ENCODE measurements around the gene PTPA. TPM values are rescaled to one million over a fixed set of nuclear protein-coding genes. Genes with fewer than 3 reads are reported as not detected.
"Not testable (repeated sequence)": the region's sequence is repeated elsewhere in the genome, so short reads cannot be mapped to it uniquely, and the experiment has no call there.

Gene PTPA
- total RNA-seq, 2 donors from 2014 or later, result 49.8 to 50.0 TPM

DNA sequence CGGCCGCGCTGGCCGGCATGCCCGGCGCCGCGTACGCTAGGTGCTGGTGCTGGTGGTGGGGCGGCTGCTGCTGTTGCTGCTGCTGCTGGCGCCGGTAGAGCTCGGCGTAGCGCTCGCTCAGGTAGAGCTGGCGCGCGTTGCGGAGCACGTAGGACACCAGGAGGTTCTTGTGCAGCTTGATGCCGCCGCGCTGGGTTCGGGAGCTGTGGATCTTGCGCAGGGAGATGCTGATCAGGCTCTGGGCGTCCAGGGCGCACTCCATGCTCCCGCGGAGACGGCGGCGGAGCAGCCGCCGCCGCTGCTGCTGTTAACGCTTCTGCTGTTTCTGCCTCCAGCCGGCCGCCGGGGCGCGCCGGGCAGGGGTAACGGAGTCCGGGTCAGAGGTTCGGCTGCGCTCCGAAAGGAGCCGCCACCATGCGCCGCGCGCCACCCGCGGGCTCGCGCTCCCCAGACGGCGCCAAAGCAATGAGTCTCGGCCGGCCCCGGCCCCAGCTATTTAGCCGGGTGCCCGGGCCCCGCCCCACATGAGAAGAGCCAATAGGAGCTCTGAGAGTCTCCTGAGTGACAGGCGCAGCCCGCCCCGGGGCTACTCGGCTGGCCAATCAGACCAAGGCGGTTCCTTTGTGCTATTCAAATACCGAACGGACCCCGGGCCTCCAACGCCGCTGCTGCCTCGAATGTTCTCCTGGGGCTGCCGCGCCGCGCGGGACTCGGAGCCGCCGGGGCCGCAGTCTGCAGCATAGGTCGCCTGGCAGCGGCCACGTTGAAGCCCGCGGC, 66.8 kb downstream of the PTPA start, which contains the start of gene IER5L:
TSS of gene IER5L (minus strand) at position 471 of the 777 bp plus-strand sequence. CDS start at position 262, 209 bp downstream.
- Mint-ChIP-seq H3K27me3 (peaks cover 5% of the 10 kb centered on the region), H3K27ac (no peak within 1 kb of the TSS)

DNA sequence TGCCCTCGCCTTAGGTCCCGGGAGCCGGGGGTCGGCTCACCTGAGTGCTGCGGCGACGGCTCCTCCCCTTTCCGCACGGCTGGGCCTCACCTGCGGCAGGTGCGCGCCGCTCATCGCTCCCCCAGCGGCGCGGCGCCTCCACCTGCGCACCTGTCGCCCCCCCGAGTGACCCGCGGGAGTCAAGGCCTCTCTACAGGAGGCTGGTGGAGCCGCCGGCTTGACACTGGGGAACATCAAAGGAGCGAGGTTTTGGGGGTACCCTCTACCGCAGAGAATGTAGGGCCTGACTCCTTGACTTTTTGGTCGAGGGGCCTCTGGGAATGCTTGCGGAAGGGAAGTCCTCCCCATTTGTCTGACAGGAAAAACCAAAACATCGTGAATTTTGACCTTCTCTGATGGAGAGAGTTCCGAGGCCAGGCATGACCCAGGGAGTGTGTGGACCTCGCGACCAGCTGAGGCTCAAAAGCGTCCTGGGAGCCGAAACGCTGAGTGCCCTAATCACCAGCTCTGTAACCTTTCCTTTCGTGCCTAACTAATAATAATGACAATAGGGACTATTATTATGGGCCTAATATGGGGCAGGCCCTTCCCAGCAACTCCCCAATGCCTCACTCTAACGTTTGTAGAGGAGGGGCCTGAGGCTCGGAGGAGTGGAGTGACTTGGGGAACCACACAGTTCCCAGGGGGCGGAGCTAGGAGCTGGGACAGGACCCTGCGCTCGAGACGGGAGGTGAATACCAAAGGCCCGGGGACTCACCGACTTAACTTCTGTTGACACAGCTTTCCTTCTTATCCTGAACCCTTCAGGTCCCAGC, 67.6 kb downstream of the PTPA start:
- Mint-ChIP-seq H3K36me3 (ENCODE audit: low read depth) (no peaks in the 10 kb centered on the region), H3K4me3 (no peak overlapping the region), H3K27me3 (no peaks in the 10 kb centered on the region), H3K4me1 (peaks cover 6% of the 10 kb centered on the region), H3K27ac (no peak overlapping the region)
- H3K9me3 ChIP-seq (ENCODE audit: control insufficient read depth, low read length, poor library complexity, severe bottlenecking), result no peaks in the 10 kb centered on the region
- no peak for ATAC-seq
- DNase-seq, result no peak

More for the DNA sequence above, 66.8 kb downstream of the PTPA start, which contains the start of gene IER5L:
- Mint-ChIP-seq H3K4me1 (peaks cover 8% of the 10 kb centered on the region), H3K4me3 (peak within 1 kb of the TSS; percentile 91), H3K36me3 (ENCODE audit: low read depth) (no peaks in the 10 kb centered on the region)
- ATAC-seq, result peak; percentile 93
- no peaks in the 10 kb centered on the region for H3K9me3 ChIP-seq (ENCODE audit: control insufficient read depth, low read length, poor library complexity, severe bottlenecking)
- DNase-seq, result peak; percentile 86 to 89 (median 87)

DNA sequence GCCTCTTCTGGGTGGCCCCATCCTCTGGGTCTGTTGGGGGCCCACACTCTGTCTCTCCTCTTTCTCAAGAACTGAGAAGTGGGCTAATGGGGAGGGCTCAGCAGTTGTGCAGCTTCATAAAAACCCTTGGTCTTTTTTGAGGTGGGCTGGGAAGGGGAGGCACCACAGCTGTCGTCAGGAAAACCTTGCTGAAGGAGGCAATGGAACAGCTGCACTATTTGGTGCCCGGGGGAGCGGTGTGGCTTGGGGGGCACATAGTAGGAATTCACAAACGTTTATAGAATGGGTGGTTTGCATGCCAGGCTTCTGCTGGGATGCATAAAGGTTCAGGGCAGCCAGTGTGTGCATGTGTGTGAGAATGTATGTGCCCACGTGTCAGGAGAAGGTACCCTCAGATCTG, 70.0 kb downstream of the PTPA start:
- no peak overlapping the region for H3K27ac Mint-ChIP-seq
- no peak for ATAC-seq
- no peaks in the 10 kb centered on the region for H3K9me3 ChIP-seq (ENCODE audit: control insufficient read depth, low read length, poor library complexity, severe bottlenecking)
- no peaks in the 10 kb centered on the region for H3K36me3 Mint-ChIP-seq (ENCODE audit: low read depth)
- H3K4me3 Mint-ChIP-seq, result no peak overlapping the region
- DNase-seq, result no peak
- H3K27me3 Mint-ChIP-seq, result no peaks in the 10 kb centered on the region
- H3K4me1 Mint-ChIP-seq, result peaks cover 10% of the 10 kb centered on the region

DNA sequence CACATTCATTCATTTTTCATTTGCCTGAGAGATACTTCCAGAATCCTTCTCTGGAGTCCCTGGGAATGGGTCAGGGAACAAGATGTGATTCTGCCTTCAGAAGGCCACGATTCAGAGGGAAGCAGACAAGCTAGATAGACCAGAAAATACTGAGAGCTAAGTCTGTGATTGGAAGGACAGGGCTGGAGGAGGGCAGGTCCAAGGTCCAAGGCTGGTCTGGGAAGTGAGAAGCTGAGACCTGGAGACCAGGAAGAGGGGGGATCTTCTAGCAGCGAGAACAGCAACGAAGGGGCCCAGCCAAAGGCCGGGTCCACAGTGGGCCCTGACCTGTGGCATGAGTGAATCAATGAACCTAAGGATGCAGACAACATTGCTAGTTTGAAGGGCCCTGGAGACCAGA, 70.9 kb downstream of the PTPA start:
- H3K4me1 Mint-ChIP-seq, result peaks cover 10% of the 10 kb centered on the region
- no peaks in the 10 kb centered on the region for H3K27me3 Mint-ChIP-seq
- no peak overlapping the region for H3K4me3 Mint-ChIP-seq
- H3K27ac Mint-ChIP-seq, result peak overlapping the region; percentile 14
- DNase-seq (no peak), ATAC-seq (no peak)
- no peaks in the 10 kb centered on the region for H3K36me3 Mint-ChIP-seq (ENCODE audit: low read depth)
- peaks cover under 1% of the 10 kb centered on the region for H3K9me3 ChIP-seq (ENCODE audit: control insufficient read depth, low read length, poor library complexity, severe bottlenecking)

DNA sequence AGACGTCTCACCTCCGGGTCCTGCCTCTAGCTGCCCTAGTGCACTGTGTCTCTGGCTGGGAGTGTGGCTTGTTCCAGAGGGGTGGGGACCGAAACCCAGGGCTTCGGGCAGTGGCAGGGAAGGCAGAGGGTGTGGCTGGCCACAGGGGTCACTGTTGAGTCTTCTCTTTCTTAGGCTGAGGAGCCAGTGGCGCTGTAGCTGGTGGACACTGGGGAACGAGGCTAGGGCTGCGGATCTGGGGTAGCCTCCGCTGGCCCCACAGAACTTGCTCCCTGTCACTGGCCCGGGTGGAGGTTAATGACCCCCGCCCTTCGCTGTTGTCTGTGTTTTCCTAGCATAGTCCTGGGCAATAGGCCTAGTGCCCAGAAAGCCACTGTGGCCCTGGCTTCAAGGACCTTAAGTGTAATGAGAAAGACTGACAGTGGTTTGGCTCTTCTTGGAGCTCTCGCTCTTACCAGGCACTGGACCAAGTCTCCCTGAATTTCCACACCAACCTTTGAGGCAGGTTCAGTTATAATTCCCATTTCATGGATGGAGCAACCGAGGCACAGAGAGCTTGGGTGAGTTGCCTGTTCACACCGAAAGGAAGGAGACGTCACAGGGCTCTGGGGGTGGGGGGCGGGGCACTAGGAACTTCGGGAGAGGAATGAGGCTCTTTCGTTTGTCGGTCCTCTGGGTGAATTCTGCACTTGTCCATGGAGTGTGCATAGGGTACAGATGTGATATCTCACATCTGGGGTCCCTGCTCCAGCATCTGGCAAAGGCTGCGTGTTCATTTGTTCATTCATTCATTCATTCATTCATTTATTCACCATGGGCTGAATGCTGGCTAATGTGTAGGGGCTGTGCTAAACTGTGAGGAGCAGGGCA, 71.6 kb downstream of the PTPA start:
- H3K27ac Mint-ChIP-seq, result no peak overlapping the region
- H3K9me3 ChIP-seq (ENCODE audit: control insufficient read depth, low read length, poor library complexity, severe bottlenecking), result peaks cover 3% of the 10 kb centered on the region
- H3K4me3 Mint-ChIP-seq, result no peak overlapping the region
- H3K4me1 Mint-ChIP-seq, result peaks cover 8% of the 10 kb centered on the region
- H3K36me3 Mint-ChIP-seq (ENCODE audit: low read depth), result no peaks in the 10 kb centered on the region
- no peaks in the 10 kb centered on the region for H3K27me3 Mint-ChIP-seq
- no peak for ATAC-seq
- no peak for DNase-seq

DNA sequence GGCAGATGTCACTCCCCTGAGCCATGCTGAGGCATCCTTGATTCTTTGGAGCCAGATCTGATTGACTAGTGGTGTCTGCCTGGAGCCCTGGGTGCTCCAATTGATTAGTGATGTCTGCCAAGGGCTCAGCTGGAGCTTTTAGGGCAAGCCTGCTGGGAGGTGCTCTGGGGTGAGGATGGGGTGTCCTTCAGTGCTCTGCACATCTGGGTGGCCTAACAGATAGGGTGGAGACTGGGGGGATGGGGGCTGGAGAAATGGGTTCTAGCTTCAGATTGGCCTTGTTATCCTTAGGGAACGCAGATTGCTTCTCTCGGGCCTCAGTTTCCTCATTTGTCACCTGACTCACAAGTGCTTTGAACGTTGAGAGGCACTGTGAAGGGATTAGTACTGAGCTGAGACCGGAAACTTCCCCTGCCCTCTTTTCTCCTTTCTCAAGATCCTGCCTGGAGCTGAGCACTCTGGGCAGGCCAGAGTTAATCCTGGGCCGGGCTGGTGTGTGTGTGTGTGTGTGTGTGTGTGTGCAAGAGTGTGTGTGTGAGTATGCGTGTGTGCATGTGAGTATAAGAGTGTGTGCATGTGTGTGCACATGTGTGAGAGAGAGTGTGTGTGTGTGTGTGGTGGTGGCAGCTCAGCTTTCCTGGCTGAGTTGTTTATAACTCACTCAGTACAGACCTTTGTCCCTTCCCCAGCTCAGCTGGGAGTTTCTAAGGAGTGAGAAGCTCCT, 72.4 kb downstream of the PTPA start:
- Mint-ChIP-seq H3K4me3 (no peak overlapping the region), H3K27ac (no peak overlapping the region), H3K27me3 (no peaks in the 10 kb centered on the region), H3K36me3 (ENCODE audit: low read depth) (no peaks in the 10 kb centered on the region), H3K4me1 (peaks cover 6% of the 10 kb centered on the region)
- no peak for ATAC-seq
- DNase-seq, result no peak
- H3K9me3 ChIP-seq (ENCODE audit: control insufficient read depth, low read length, poor library complexity, severe bottlenecking), result peaks cover 3% of the 10 kb centered on the region

DNA sequence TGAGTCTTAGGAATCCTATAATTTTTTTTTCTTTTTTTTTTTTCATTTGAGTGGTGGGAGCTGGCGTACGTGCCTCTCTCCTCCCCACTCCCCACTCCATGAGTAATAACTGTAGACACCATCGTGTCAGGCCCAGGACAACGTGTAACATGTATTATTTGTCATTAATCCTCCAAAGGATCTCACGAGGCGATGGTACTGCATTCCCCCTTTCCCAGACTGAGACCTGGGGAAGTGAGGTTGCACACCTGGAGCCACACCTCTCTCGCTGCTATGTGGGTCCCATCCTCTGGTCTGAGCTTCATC, 73.0 kb downstream of the PTPA start:
- no peaks in the 10 kb centered on the region for H3K27me3 Mint-ChIP-seq
- H3K36me3 Mint-ChIP-seq (ENCODE audit: low read depth), result no peaks in the 10 kb centered on the region
- peaks cover 6% of the 10 kb centered on the region for H3K4me1 Mint-ChIP-seq
- ATAC-seq (no peak), DNase-seq (no peak)
- no peak overlapping the region for H3K4me3 Mint-ChIP-seq
- H3K9me3 ChIP-seq (ENCODE audit: control insufficient read depth, low read length, poor library complexity, severe bottlenecking), result peaks cover 3% of the 10 kb centered on the region
- H3K27ac Mint-ChIP-seq, result no peak overlapping the region

DNA sequence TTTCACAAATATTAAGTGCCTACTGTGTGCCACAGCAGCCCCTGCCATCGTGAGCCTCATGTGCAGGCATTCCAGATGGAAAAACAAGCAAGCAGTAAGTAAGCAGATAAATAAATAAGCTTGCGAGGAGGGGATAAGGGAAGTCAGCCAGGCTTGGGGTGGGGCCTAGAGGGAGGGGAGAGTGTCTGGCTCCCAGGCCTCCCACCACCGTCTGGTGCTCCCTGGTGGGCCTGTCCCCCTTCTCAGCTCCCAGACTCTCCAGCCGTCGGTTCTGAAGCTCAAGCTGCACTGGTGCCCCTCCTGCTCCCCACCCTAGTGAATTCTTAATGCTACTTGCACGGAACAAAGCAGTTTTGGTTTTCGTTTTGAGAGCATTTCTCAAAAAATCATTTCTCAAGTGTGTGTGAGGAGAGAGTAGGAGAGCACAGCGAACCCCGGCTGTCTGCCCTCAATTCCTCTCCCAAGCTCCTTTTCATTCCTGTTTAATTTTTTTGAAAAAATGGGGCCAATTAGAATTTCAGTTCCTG, 73.4 kb downstream of the PTPA start:
- ATAC-seq, result no peak
- Mint-ChIP-seq H3K27me3 (no peaks in the 10 kb centered on the region), H3K4me1 (peaks cover 6% of the 10 kb centered on the region)

DNA sequence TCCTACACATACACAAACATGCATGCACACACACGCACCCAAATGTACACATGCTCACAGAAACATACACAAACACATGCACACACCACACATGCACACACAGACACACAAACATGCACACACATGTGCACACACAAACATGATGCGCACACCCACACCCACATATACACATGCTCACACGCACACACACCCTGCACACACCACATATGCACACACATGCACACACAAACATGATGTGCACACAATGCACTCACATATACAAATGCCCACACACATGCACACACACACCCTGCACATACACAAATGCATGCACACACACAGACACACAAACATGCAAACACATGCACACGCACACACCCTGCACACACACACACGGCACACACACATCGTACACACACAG, 74.2 kb downstream of the PTPA start:
- H3K9me3 ChIP-seq (ENCODE audit: control insufficient read depth, low read length, poor library complexity, severe bottlenecking), result peaks cover 3% of the 10 kb centered on the region
- DNase-seq (no peak), ATAC-seq (no peak)
- H3K4me3 Mint-ChIP-seq, result no peak overlapping the region
- H3K36me3 Mint-ChIP-seq (ENCODE audit: low read depth), result no peaks in the 10 kb centered on the region
- H3K27ac Mint-ChIP-seq, result no peak overlapping the region
- peaks cover 6% of the 10 kb centered on the region for H3K4me1 Mint-ChIP-seq
- no peaks in the 10 kb centered on the region for H3K27me3 Mint-ChIP-seq

More for the DNA sequence above, 73.4 kb downstream of the PTPA start:
- H3K36me3 Mint-ChIP-seq (ENCODE audit: low read depth), result no peaks in the 10 kb centered on the region
- peaks cover 3% of the 10 kb centered on the region for H3K9me3 ChIP-seq (ENCODE audit: control insufficient read depth, low read length, poor library complexity, severe bottlenecking)
- H3K4me3 Mint-ChIP-seq, result no peak overlapping the region
- no peak overlapping the region for H3K27ac Mint-ChIP-seq
- no peak for DNase-seq

DNA sequence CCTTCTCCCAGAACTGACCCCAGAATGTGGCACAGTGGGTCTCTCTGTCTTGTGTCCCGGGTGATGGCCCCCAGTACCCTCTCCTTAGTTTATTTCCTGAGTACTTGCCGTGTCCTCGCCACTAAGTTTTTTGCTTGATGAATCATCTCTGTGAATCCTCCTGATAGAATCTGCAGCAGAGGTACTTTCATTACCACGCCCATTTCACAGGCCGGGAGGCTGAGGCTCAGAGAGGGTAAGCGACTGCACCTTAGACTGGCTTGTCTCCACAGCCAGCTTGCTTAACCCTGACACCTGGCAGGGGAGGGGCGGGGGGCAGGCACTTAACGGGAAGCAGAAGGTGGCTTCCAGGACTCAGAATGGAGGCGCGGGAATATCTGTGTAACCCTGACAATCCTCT, 74.8 kb downstream of the PTPA start:
- H3K4me1 Mint-ChIP-seq, result peaks cover 6% of the 10 kb centered on the region
- H3K36me3 Mint-ChIP-seq (ENCODE audit: low read depth), result no peaks in the 10 kb centered on the region
- H3K4me3 Mint-ChIP-seq, result no peak overlapping the region
- no peak for DNase-seq
- no peak overlapping the region for H3K27ac Mint-ChIP-seq
- H3K27me3 Mint-ChIP-seq, result no peaks in the 10 kb centered on the region
- peaks cover 3% of the 10 kb centered on the region for H3K9me3 ChIP-seq (ENCODE audit: control insufficient read depth, low read length, poor library complexity, severe bottlenecking)
- peak; percentile 45 for ATAC-seq

DNA sequence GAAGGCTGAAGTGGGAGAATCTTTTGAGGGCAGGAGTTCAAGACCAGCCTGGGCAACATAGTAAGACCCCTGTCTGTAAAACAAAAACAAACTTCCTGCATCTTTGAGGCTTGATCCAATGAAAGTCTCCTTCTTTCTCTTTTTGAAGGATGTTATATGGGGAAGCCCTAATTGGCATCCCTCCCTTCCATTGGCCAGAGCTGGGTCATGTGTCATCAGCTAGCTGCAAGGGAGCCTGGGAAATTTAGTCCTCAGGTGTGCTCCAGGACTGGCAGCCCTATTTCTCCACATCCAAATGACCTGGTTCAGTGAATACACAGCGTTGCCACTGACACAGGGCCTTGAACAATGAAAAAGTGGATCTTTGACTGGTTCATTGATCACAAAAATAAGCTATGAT, 75.8 kb downstream of the PTPA start:
- Mint-ChIP-seq H3K27me3 (no peaks in the 10 kb centered on the region), H3K4me3 (no peak overlapping the region), H3K36me3 (ENCODE audit: low read depth) (no peaks in the 10 kb centered on the region), H3K27ac (no peak overlapping the region), H3K4me1 (peaks cover 6% of the 10 kb centered on the region)
- DNase-seq (no peak), ATAC-seq (no peak)
- peaks cover 3% of the 10 kb centered on the region for H3K9me3 ChIP-seq (ENCODE audit: control insufficient read depth, low read length, poor library complexity, severe bottlenecking)

DNA sequence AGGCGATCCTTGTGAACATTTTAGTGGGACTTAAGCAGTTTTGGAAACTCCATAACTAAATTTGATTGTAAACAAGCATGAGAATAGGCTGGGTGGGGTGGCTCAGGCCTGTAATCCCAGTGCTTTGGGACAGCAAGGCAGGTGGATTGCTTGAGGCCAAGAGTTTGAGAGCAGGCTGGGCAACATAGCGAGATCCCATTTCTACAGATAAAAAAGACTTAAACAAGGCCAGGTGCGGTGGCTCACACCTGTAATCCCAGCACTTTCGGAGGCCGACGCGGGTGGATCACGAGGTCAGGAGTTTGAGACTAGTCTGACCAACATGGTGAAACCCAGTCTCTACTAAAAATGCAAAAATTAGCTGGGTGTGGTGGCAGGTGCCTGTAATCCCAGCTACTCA, 78.8 kb downstream of the PTPA start:
- not testable (repeated sequence) for H3K9me3 ChIP-seq (ENCODE audit: control insufficient read depth, low read length, poor library complexity, severe bottlenecking); H3K4me1 Mint-ChIP-seq; H3K4me3 Mint-ChIP-seq; H3K27ac Mint-ChIP-seq; DNase-seq; ATAC-seq; H3K36me3 Mint-ChIP-seq (ENCODE audit: low read depth)
- H3K27me3 Mint-ChIP-seq, result peaks cover 19% of the 10 kb centered on the region

Measured in T-helper 17 cell (primary cell).